ENCODE measurements around the gene TOX2.

The TOX2 gene

GRCh38 chr20:44021186-44021585 is 106.5 kb downstream of the TOX2 start:
- no peak for DNase-seq (ENCODE audit: low read depth)
- TF ChIP-seq CTCF (conservative IDR thresholded peaks at IDR 0.05; ENCODE audit: low read depth, low read length): no peak
- H3K4me3 ChIP-seq (ENCODE audit: low read length): no peak overlapping the region

GRCh38 chr20:44021900-44022299 is 107.2 kb downstream of the TOX2 start:
- no peak for TF ChIP-seq CTCF (conservative IDR thresholded peaks at IDR 0.05; ENCODE audit: low read depth, low read length)
- H3K4me3 ChIP-seq (ENCODE audit: low read length): no peak overlapping the region
- DNase-seq (ENCODE audit: low read depth): no peak

- H3K4me3 ChIP-seq (ENCODE audit: low read length): no peak overlapping the region
- TF ChIP-seq CTCF (conservative IDR thresholded peaks at IDR 0.05; ENCODE audit: low read depth, low read length): no peak
- no peak for DNase-seq (ENCODE audit: low read depth)
Measured at GRCh38 chr20:44022464-44022863, 107.8 kb downstream of the TOX2 start.

- no peak overlapping the region for H3K4me3 ChIP-seq (ENCODE audit: low read length)
- DNase-seq (ENCODE audit: low read depth): no peak
- no peak for TF ChIP-seq CTCF (conservative IDR thresholded peaks at IDR 0.05; ENCODE audit: low read depth, low read length)
Measured at GRCh38 chr20:44023515-44024371, 109.1 kb downstream of the TOX2 start.

- no peak for DNase-seq (ENCODE audit: low read depth)
- H3K4me3 ChIP-seq (ENCODE audit: low read length): no peak overlapping the region
- no peak for TF ChIP-seq CTCF (conservative IDR thresholded peaks at IDR 0.05; ENCODE audit: low read depth, low read length)
Measured at GRCh38 chr20:44024820-44025580, 110.3 kb downstream of the TOX2 start.

- DNase-seq (ENCODE audit: low read depth): no peak
- no peak overlapping the region for H3K4me3 ChIP-seq (ENCODE audit: low read length)
- no peak for TF ChIP-seq CTCF (conservative IDR thresholded peaks at IDR 0.05; ENCODE audit: low read depth, low read length)
Measured at GRCh38 chr20:44025756-44026155, 111.1 kb downstream of the TOX2 start.
